GOT3 (cell line): ENCODE measurements around the gene APPBP2.

ENCODE experiments used
- DNase-seq: peaks from one replicate; lab custom pipeline; 2025; ENCODE audit warnings: mixed read lengths; lab: John Stamatoyannopoulos, UW

Gene APPBP2

DNA sequence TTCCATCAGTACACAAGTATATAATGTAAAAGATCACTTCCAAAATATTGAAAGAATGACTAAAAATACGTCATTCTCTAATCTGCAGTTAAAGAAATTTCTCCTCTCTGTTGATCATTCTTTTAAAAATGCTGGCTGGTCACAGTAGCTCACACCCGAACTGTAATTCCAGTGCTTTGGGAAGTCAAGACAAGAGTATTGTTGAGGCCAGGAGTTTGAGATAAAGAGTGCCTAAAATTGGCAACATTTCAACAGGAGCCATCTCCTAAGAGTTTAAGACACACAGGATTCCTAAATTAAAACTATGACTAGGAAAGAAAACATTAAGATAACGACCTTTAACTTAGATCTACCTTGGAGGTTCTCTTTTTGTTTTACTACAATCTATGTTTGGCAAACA, 129.6 kb downstream of the APPBP2 start:
- no peak for DNase-seq

GRCh38 chr17:60395508-60396065, 130.5 kb downstream of the APPBP2 start:
- no peak for DNase-seq

GRCh38 chr17:60393840-60394723, 132.0 kb downstream of the APPBP2 start:
- DNase-seq, result no peak
